ENCODE measurements around the gene TCHH.

The TCHH gene

DNA sequence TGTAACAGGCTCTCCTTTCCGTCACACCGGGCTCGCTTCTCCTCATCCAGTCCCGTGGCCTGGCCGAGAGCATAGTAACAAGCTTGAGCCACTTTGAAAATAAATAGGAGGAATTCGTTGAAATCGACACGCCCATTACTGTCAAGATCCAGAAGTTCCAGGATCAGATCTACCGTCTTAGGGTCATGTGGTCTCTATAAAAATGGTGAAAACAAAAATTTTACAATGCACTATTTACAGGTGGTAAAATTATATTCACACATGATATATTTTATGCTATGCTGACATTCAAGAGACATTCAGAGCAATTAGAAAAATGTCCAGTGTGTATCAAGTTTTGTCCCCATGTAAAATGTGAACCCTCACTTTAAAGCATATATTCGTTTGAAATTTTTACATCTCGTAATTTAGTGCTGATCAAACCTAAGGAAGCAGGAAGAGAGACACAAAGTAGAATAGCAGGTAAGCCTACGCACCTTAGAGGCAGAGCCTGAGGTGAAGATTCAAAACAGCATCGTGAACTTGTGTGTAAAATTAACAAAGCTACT, 2.3 kb downstream of the TCHH start:
- no peak for TF ChIP-seq CTCF (IDR thresholded peaks at IDR 0.05; ENCODE audit: control insufficient read depth, extremely low read depth, insufficient read depth)
- DNase-seq (ENCODE audit: low read depth): no peak
- no peak overlapping the region for H3K4me3 ChIP-seq (ENCODE audit: low read depth, low read length)

DNA sequence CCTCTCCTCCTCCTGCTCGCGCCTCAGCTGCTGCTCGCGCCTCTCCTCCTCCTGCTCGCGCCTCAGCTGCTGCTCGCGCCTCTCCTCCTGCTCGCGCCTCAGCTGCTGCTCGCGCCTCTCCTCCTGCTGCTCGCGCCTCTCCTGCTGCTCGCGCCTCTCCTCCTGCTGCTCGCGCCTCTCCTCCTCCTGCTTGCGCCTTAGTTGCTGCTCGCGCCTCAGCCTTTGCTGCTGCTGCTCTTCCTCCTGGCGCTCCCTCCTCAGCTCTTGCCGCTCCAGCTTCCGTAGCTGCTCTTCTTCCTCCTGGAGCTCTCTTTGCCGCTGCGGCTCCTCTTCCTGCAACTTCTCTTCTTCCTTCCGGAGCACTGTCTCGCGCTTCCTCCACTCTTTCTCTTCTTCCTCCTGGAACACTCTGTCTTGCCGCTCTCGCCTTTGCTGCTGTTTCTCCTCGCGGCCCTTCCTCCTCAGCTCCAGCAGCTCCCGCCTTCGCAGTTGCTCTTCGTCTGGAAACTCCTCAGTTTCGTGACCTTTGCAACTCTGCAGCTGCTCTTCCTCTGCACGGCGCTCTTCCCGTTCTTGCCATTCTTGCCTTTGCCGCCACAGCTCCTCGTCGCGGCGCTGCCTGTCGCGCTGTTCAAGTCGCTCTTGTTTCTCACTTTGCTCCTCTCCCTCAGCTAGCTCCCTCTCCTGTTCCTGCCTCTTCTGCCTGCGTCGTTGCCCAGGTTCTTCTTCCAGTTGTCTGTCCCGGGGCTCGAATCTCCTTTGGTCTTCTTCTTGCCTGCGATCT, 3.0 kb downstream of the TCHH start:
- DNase-seq (ENCODE audit: low read depth): no peak
- H3K4me3 ChIP-seq (ENCODE audit: low read depth, low read length): no peak overlapping the region
- no peak for TF ChIP-seq CTCF (IDR thresholded peaks at IDR 0.05; ENCODE audit: control insufficient read depth, extremely low read depth, insufficient read depth)

DNA sequence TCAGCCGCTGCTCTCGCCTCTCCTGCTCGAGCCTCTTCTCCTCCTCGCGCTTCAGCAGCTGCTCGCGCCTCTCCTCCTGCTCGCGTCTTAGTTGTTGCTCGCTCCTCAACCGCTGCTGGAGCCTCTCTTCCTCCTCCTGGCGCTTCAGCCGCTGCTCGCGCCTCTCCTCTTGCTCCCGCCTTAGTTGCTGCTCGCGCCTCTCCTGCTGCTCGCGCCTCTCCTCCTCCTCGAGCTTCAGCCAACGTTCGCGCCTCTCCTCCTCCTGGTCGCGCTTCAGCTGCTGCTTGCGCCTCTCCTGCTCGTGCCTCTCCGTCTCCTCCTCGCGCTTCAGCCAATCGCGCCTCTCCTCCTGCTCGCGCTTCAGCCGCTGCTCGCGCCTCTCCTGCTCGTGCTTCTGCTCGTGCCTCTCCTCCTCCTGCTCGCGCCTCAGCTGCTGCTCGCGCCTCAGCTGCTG, 3.7 kb downstream of the TCHH start:
- TF ChIP-seq CTCF (IDR thresholded peaks at IDR 0.05; ENCODE audit: control insufficient read depth, extremely low read depth, insufficient read depth): no peak
- DNase-seq (ENCODE audit: low read depth): no peak
- peak overlapping the region; percentile 45 for H3K4me3 ChIP-seq (ENCODE audit: low read depth, low read length)

DNA sequence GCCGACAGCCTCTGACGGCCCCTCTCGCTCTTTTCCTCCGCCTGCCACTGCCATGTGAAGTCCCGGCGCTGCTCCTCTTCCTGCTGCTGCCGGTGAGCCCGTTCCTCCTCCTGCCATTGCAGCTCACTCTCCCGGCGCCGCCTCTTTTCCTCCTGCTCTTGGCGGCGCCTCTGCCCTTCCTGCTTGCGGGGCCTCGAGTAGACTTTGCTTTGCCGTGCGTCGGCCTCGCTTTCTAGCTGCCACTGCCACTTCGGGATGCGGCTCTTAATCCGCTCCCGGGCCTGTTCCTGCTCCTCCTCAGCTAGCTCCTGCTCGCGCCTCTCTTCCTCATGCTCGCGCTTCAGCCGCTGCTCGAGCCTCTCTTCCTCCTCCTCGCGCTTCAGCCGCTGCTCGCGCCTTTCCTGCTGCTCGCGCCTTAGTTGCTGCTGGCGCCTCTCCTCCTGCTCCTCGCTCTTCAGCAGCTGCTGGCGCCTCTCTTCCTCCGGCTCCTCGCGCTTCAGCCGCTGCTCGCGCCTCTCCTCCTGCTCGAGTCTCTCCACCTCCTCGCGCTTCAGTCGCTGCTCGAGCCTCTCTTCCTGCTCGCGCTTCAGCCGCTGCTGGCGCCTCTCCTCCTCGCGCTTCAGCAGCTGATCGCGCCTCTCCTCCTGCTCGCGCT, 4.3 kb downstream of the TCHH start:
- no peak for TF ChIP-seq CTCF (IDR thresholded peaks at IDR 0.05; ENCODE audit: control insufficient read depth, extremely low read depth, insufficient read depth)
- DNase-seq (ENCODE audit: low read depth): no peak
- peak overlapping the region; percentile 45 for H3K4me3 ChIP-seq (ENCODE audit: low read depth, low read length)

GRCh38 chr1:152110365-152110859, 4.8 kb downstream of the TCHH start:
- TF ChIP-seq CTCF (IDR thresholded peaks at IDR 0.05; ENCODE audit: control insufficient read depth, extremely low read depth, insufficient read depth): no peak
- no peak for DNase-seq (ENCODE audit: low read depth)
- H3K4me3 ChIP-seq (ENCODE audit: low read depth, low read length): peak overlapping the region; percentile 45

DNA sequence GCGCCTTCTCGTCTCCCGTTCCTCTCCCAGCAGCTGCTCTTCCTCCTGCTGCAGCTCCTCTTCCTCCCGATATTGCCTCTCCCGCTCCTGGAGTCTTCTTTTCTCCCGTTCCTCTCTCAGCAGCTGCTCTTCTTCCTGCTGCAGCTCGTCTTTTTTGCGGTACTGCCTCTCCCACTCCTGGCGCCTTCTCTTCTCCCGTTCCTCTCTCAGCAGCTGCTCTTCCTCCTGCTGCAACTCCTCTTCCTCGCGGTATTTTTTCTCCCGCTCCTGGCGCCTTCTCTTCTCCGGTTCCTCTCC, 5.3 kb downstream of the TCHH start:
- no peak for TF ChIP-seq CTCF (IDR thresholded peaks at IDR 0.05; ENCODE audit: control insufficient read depth, extremely low read depth, insufficient read depth)
- peak overlapping the region; percentile 45 for H3K4me3 ChIP-seq (ENCODE audit: low read depth, low read length)
- DNase-seq (ENCODE audit: low read depth): no peak

All from LNCaP clone FGC (cell line).